HG03066 (cell line): ENCODE measurements around the gene CCDC32.

Source experiments
- ATAC-seq: cut with Tn5 transposase; IDR thresholded peaks from one replicate; pipeline ENCODE4 v1.9.1; 2021; ENCODE audit warnings: low read depth; ENCODE audit not compliant: unreplicated experiment

The CCDC32 gene

DNA sequence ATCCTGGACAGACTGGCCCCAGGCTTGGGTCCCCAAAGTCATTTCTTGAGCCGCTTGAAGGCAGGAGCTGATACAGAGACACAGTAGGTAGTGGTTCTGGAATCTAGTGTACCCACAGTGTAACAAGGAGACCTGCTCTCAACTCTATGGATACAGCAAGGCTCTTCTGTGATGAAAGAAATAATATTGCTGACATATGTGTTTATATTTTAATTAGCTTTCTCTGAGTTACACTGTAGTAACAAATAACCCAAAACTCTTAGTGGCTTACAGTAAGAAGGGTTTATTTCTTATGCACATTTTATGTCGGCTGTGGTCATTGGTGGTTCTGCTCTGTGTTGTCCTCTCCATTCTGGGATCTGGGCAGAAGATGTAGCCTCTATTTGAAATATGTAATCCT lies 48.5 kb downstream of the CCDC32 start:
- ATAC-seq = no peak

- no peak for ATAC-seq
Observed at GRCh38 chr15:40513609-40514008, 51.2 kb downstream of the CCDC32 start.

DNA sequence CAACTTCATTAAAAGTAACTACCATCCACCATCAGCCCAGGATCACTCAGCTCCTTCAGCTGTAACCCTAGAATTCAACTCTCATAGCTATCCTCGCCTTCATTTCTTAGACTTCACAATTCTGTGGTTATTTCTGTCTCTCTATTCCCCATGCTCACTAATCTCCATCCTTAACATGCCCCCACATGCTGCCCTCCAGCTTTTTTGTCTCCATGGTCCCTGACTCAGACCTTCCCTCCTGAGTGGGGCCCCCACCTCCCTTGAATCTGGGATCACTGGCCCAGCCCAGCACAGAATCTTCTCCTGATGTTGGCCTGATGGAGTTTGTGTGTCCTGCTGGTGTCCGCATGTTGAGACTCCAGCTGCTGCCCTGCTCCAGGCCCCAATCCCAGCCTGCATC lies 52.4 kb downstream of the CCDC32 start:
- ATAC-seq = no peak

GRCh38 chr15:40511472-40512133 lies 53.2 kb downstream of the CCDC32 start:
- no peak for ATAC-seq

GRCh38 chr15:40511093-40511471 lies 53.8 kb downstream of the CCDC32 start:
- no peak for ATAC-seq

DNA sequence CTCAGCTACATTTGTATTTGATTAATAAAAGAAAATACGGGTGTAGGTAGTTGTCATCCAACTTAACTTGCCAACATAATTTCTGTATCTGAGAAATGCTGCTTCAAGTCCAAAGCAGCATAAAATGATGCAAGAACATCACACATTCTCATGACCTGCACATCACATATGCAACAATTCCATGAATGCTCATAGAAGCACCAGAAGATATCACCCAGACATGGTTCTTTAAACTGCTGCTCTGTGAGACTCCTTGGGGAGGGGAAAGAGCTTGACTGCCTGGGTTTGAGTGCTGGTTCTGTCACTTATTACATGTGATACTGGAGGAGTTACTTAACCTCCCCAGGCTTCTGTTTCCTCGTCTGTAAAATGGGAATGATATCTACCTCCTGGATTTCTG lies 54.6 kb downstream of the CCDC32 start:
- no peak for ATAC-seq

- no peak for ATAC-seq
Observed at GRCh38 chr15:40508216-40508615, 56.6 kb downstream of the CCDC32 start.

DNA sequence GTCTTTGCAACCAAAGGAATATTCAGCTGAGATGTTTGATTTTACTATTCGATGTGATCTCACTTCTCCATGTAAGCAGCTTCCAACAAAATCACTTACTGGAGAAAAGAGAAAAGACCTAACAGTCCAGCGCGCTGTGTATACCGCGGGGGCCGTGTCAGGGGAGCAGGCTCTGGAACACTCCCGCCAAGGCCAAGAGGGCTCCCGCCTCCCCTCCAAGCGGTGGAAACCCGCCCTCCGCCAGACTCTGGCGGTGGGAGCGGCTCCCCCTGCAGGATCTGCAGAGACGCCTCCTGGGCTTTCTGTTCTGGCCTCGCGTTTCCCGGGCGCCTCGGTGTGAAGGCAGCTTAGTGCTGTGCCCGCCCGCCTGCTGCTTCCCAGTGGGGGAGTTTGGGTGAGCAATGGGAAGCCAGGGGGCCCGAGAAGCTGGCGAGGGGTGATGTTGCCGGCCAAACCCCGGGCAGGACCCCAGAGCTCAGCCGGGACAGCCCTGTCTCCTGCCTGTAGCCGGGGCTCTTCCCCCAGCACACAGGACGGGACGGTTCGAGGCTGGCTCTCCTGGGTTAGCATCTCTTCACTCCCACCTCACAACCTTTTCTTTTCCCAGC lies 57.8 kb downstream of the CCDC32 start:
- no peak for ATAC-seq
